ENCODE data around the gene ZNF124. TPM values are rescaled to one million over a fixed set of nuclear protein-coding genes. Genes with fewer than 3 reads are reported as not detected.
"Not testable (repeated sequence)": the region's sequence is repeated elsewhere in the genome, so short reads cannot be mapped to it uniquely, and the experiment has no call there.

ZNF124 gene
- total RNA-seq, 2 donors from 2014 or later, result 12.9 to 13.0 TPM

DNA sequence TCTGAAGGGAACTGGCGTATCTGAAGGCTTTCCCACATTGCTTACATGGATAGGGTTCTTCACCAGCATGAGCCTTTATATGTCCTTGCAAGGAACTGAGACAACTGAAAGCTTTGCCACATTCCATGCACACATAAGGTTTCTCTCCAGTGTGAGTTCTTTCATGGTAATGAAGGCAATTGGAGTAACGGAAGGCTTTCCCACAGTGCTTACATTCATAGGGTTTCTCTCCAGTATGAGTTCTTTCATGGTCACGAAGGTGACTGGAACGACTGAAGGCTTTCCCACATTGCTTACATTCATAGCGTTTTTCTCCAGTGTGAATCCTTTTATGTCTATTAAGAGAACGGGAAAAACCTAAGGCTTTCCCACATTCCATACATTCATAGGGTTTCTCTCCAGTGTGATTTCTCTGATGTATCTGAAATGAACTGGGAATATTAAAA, 15.0 kb downstream of the ZNF124 start:
- no peak for DNase-seq
- peaks cover 15 to 21% of the 10 kb centered on the region in 2 donors for H3K9me3 Mint-ChIP-seq

DNA sequence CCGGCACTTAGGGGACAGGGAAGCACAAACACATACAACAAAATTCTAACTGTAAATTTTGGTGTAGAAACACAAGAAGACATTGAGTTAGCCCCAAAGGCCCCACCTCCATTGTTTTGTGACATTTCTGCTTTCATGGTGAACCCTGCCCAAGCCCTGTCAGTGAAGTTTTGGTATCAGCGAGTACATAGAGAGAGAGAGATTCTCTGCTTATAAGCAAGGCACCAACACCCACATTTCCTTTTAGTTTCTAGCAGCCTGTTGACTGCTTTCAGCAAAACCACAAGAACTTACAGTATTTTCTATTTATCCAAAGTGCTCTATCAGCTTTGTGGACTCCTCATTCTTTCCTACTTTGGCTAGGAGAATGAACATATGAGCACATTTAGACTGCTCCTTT, 24.0 kb downstream of the ZNF124 start:
- Mint-ChIP-seq H3K27me3 (ENCODE audit: low read depth) (no peaks in the 10 kb centered on the region), H3K4me1 (ENCODE audit: low read depth) (no peaks in the 10 kb centered on the region), H3K4me3 (no peak overlapping the region), H3K9me3 (peaks cover 15 to 26% of the 10 kb centered on the region in 2 donors), H3K36me3 (ENCODE audit: insufficient read depth in 2 of 2) (peaks cover 36 to 60% of the 10 kb centered on the region in 2 donors), H3K27ac (no peak overlapping the region)
- ATAC-seq (replicated peaks in 1 of 2), result peak in 1 of 2 donors; percentile 37
- no peak for DNase-seq

More for the DNA sequence above, 15.0 kb downstream of the ZNF124 start:
- Mint-ChIP-seq H3K4me1 (ENCODE audit: low read depth) (no peaks in the 10 kb centered on the region), H3K36me3 (ENCODE audit: insufficient read depth in 2 of 2) (peaks cover 41 to 83% of the 10 kb centered on the region in 2 donors), H3K27me3 (ENCODE audit: low read depth) (no peaks in the 10 kb centered on the region), H3K4me3 (no peak overlapping the region), H3K27ac (no peak overlapping the region)
- ATAC-seq (replicated peaks in 1 of 2), result no peak

DNA sequence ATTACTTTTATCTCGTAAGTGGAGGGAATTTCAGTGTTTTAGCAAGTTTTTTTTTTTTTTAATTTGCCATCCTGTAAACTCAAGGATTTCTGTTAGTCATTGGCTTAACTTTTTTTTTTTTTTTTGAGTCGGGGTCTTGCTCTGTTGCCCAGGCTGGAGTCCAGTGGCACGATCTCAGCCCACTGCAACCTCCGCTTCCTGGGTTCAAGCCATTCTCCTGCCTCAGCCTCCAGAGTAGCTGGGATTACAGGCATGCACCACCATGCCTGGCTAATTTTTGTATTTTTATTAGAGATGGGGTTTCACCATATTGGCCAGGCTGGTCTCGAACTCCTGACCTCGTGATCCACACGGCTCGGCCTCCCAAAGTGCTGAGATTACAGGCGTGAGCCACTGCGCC, 24.7 kb downstream of the ZNF124 start:
- not testable (repeated sequence) for H3K27ac Mint-ChIP-seq

DNA sequence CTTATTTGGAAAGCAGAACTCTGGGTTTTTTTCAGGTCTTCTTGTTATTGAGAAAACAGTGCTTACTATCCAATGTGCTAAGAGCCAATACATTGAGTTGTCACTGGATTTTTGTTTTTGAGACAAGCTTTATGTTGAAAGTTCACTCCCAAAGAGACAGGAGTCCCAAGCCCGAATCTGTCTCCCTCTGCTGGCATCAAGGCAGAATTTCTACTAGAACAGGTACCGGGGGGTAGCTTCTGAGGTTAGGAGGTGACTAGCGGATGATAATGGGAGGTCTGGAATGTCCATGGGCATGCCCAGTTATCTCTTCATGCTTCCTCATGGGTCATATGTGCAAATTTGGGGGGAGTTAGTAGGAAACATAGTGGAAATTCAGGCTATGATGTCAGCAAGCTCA, 25.1 kb downstream of the ZNF124 start:
- Mint-ChIP-seq H3K27me3 (ENCODE audit: low read depth) (no peaks in the 10 kb centered on the region), H3K4me1 (ENCODE audit: low read depth) (no peaks in the 10 kb centered on the region), H3K4me3 (no peak overlapping the region), H3K36me3 (ENCODE audit: insufficient read depth in 2 of 2) (peaks cover 36 to 58% of the 10 kb centered on the region in 2 donors), H3K27ac (no peak overlapping the region), H3K9me3 (peaks cover 15 to 26% of the 10 kb centered on the region in 2 donors)
- ATAC-seq (replicated peaks in 1 of 2), result no peak
- DNase-seq, result no peak

More for the DNA sequence above, 24.7 kb downstream of the ZNF124 start:
- not testable (repeated sequence) for H3K4me1 Mint-ChIP-seq (ENCODE audit: low read depth); DNase-seq; H3K27me3 Mint-ChIP-seq (ENCODE audit: low read depth); ATAC-seq (replicated peaks in 1 of 2); H3K4me3 Mint-ChIP-seq
- peaks cover 36 to 59% of the 10 kb centered on the region in 2 donors for H3K36me3 Mint-ChIP-seq (ENCODE audit: insufficient read depth in 2 of 2)
- H3K9me3 Mint-ChIP-seq, result peaks cover 15 to 26% of the 10 kb centered on the region in 2 donors

DNA sequence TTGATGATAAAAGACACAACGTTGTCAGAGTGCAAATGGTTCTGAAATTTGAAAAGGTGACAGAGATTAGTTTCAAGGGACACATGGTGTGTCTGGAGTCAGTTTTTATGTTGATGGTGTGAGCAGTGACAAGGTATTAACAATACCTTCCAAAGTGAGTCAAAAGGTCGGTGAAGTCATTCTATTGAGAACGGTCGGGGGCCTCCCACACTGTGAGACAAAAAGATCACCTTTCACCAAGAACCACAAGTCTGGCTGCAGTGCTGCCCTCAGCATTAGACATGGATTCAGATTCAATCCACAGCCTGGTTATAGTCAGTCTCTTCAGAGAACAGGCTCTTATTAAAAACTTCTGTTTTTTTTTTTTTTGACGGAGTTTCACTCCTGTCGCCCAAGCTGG, 26.5 kb downstream of the ZNF124 start:
- ATAC-seq (replicated peaks in 1 of 2) (no peak), DNase-seq (no peak)
- Mint-ChIP-seq H3K4me1 (ENCODE audit: low read depth) (no peaks in the 10 kb centered on the region), H3K27me3 (ENCODE audit: low read depth) (no peaks in the 10 kb centered on the region), H3K36me3 (ENCODE audit: insufficient read depth in 2 of 2) (peaks cover 38 to 60% of the 10 kb centered on the region in 2 donors), H3K4me3 (no peak overlapping the region), H3K27ac (no peak overlapping the region), H3K9me3 (peaks cover 20 to 29% of the 10 kb centered on the region in 2 donors)

DNA sequence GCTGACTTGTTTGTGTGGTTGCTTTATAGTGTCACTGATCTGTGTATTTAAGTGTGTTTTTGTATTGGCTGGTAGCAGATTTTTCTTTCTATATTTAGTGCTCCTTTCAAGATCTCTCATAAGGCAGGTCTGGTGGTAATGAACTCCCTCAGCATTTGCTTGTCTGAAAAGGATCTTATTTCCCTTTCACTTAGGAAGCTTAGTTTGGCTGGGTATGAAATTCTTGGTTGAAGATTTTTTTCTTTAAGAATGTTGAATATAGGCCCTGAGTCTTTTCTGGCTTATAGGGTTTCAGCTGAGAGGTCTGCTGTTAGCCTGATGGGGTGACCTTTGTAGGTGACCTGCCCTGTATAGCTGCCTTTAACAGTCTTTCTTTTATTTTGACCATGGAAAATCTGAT, 32.3 kb downstream of the ZNF124 start:
- Mint-ChIP-seq H3K36me3 (ENCODE audit: insufficient read depth in 2 of 2) (peaks cover 50 to 61% of the 10 kb centered on the region in 2 donors), H3K9me3 (peaks cover 34 to 45% of the 10 kb centered on the region in 2 donors)
- not testable (repeated sequence) for H3K4me3 Mint-ChIP-seq; ATAC-seq (replicated peaks in 1 of 2); DNase-seq; H3K4me1 Mint-ChIP-seq (ENCODE audit: low read depth); H3K27me3 Mint-ChIP-seq (ENCODE audit: low read depth); H3K27ac Mint-ChIP-seq

DNA sequence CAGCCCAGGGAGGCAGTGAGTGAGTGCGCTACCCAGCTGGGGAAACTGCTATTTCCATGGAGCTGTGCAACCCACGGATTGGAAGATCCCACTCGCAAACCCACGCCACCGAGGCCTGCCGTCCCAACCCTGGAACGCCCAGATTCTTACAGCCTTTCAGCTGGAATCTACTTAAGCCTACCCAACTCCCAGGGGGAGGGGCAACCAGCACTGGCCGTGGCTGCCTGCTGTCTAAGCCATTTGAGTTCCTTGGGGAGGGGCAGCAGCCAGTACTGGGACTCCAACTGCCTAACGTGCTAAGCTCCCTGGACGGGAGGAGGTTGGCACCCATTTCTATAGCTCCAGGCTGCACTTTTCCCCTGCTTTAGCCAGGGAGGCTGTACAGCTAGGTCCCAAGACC, 40.6 kb downstream of the ZNF124 start:
- H3K9me3 Mint-ChIP-seq, result peaks cover 17 to 30% of the 10 kb centered on the region in 2 donors
- H3K27me3 Mint-ChIP-seq (ENCODE audit: low read depth), result no peaks in the 10 kb centered on the region
- H3K27ac Mint-ChIP-seq, result no peak overlapping the region
- peaks cover 36 to 49% of the 10 kb centered on the region in 2 donors for H3K36me3 Mint-ChIP-seq (ENCODE audit: insufficient read depth in 2 of 2)
- DNase-seq (no peak), ATAC-seq (replicated peaks in 1 of 2) (no peak)
- H3K4me3 Mint-ChIP-seq, result no peak overlapping the region
- H3K4me1 Mint-ChIP-seq (ENCODE audit: low read depth), result peaks cover 7% of the 10 kb centered on the region

DNA sequence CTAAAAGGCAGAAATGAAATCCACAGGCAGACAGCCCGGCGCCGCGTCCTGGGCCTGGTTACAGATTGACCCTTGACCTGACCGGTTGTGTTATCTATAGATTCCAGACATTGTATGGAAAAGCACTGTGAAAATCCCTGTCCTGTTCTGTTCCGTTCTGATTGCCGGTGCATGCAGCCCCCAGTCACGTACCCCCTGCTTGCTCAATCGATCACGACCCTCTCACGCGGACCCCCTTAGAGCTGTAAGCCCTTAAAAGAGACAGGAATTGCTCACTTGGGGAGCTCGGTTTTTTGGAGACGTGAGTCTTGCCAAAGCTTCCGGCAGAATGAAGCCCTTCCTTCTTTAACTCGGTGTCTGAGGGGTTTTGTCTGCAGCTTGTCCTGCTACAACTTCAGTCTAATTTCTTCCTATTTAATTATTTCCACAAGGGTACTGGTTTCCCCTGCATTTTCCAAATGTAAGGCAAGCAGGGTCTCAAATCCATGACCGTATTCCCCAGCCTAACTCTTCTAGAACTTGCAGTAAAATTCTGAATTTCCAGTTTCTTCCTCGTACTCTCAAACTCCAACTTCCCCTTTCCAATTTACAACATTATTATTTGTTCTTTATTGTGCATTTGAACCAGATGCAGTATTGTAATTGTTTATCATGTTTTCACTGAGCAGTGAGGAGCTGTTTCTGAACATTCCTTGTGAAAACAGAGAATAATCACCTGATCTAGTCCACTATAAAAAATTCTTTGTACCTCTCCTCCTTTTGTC, 44.1 kb downstream of the ZNF124 start:
- Mint-ChIP-seq H3K4me3 (peak overlapping the region; percentile 83 to 89), H3K36me3 (ENCODE audit: insufficient read depth in 2 of 2) (peaks cover 14 to 28% of the 10 kb centered on the region in 2 donors)
- not testable (repeated sequence) for H3K9me3 Mint-ChIP-seq; H3K27ac Mint-ChIP-seq; H3K4me1 Mint-ChIP-seq (ENCODE audit: low read depth); ATAC-seq (replicated peaks in 1 of 2); DNase-seq; H3K27me3 Mint-ChIP-seq (ENCODE audit: low read depth)

DNA sequence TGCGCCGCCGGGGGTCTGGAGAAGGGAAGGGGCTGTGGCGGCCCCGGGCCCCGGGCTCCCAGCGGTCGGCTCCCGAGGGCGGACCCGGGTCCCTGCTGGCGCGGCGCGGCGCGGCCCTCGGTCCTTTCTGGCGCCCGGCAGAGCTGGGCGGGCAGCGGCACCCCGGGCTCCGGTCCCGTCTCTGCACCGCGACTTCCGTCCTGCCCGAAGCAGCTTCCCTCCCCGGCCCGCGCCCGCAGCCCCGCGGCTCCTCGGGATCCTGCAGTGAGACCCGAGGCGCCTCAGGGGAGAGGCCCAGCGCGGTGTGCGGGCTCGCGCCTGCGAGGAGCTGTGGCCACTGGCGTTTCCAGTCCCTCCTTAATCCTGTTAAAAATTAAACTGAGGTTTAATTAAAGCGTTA, 45.2 kb downstream of the ZNF124 start:
- ATAC-seq (replicated peaks in 1 of 2), result peak; percentile 72 to 80
- H3K4me1 Mint-ChIP-seq (ENCODE audit: low read depth); H3K27me3 Mint-ChIP-seq (ENCODE audit: low read depth); DNase-seq; H3K9me3 Mint-ChIP-seq; H3K27ac Mint-ChIP-seq; H3K4me3 Mint-ChIP-seq: not testable (repeated sequence)
- H3K36me3 Mint-ChIP-seq (ENCODE audit: insufficient read depth in 2 of 2), result peaks cover 7 to 19% of the 10 kb centered on the region in 2 donors

DNA sequence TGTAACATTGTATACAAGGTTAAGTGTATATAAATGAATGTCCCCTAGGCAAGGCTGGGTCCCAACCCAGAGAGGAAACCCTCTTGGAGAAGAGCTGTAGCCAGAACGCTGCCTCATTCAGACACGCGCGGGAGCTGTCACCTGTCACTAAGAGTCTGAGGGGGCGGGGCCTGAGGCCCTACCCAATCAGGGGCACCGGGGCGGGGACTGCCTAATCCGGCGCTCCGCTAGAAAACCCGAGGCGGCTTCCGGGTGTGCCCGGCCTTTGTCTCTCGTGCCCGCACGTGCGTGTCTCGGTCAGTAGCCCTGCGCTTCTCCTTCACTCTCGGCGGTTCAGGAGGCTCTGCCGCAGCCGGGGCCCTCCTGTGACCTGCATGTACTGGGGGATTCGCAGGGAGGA, 45.7 kb downstream of the ZNF124 start:
- H3K27ac Mint-ChIP-seq; H3K4me1 Mint-ChIP-seq (ENCODE audit: low read depth); H3K27me3 Mint-ChIP-seq (ENCODE audit: low read depth); H3K9me3 Mint-ChIP-seq; DNase-seq; H3K4me3 Mint-ChIP-seq: not testable (repeated sequence)
- ATAC-seq (replicated peaks in 1 of 2), result peak; percentile 99
- H3K36me3 Mint-ChIP-seq (ENCODE audit: insufficient read depth in 2 of 2), result peaks cover 7 to 19% of the 10 kb centered on the region in 2 donors

DNA sequence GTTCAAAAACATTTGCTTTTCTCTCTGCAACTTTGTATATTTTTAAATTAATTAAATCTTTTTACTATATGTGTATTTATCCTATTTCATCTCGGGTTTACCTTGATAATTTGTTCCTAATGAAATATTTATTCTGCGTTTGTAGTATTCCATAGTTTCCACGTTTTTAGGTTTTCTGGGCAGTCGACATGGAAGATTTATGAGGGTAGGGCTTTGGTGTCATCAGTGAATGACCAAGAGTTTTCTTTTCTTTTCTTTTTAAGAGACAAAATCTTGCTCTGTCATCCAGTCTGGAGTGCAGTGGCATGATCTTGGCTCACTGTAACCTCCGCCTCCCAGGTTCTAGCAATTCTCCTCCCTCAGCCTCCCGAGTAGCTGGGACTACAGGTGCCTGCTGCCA, 50.4 kb downstream of the ZNF124 start:
- DNase-seq (no peak), ATAC-seq (replicated peaks in 1 of 2) (no peak)
- Mint-ChIP-seq H3K27me3 (ENCODE audit: low read depth) (no peaks in the 10 kb centered on the region), H3K4me3 (no peak overlapping the region), H3K27ac (no peak overlapping the region), H3K4me1 (ENCODE audit: low read depth) (no peaks in the 10 kb centered on the region), H3K9me3 (no peaks in the 10 kb centered on the region), H3K36me3 (ENCODE audit: insufficient read depth in 2 of 2) (peaks cover 0 to 4% of the 10 kb centered on the region in 2 donors)

DNA sequence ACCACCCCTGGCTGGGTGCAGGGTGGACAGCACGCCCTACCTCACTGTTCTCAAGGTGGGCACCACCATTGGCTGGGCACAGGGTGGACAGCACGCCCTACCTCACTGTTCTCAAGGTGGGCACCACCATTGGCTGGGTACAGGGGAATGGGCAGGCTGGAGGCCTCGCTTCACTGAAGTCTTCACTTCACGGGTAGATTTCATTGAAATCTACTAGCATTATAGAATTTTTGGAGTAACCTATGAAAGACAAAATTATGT, 51.5 kb downstream of the ZNF124 start:
- not testable (repeated sequence) for H3K36me3 Mint-ChIP-seq (ENCODE audit: insufficient read depth in 2 of 2); H3K9me3 Mint-ChIP-seq

DNA sequence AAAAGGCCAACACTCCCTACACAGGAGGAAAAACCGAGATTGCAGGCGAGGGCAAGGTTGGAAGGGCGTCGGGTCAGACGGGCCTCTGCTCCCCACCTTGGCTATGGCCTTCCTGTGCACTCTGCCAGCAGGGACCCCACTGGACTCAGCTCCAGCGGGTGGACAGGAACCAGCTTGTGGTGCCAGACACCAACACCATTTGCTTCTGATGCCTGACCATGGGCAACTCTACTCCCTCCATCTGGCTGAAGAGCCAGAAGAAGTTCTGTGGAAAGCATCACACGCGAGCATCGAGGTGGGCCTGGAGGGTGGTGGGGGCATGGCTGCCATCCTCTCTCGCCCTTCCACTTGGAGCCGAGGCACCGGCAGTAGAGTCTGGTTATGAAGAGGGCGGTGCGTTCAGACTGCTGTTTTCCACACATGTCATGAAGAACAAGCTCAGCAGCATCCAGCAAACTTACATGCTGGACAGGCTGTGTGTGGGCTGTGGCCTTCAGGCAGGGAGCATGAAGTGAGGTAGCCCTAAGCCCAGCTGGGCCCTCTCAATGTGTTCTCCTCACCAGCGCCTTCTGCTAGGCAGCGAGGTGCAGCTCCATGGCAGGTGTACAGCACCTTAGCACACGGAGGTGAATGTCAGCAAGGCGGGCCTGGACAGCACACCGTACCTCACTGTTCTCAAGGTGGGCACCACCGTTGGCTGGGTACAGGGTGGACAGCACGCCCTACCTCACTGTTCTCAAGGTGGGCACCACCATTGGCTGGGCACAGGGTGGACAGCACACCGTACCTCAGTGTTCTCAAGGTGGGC, 52.0 kb downstream of the ZNF124 start:
- no peaks in the 10 kb centered on the region for H3K27me3 Mint-ChIP-seq (ENCODE audit: low read depth)
- ATAC-seq (replicated peaks in 1 of 2), result peak; percentile 22 to 31
- H3K9me3 Mint-ChIP-seq, result no peaks in the 10 kb centered on the region
- H3K4me1 Mint-ChIP-seq (ENCODE audit: low read depth), result peaks cover 4% of the 10 kb centered on the region
- peaks cover 0 to 5% of the 10 kb centered on the region in 2 donors for H3K36me3 Mint-ChIP-seq (ENCODE audit: insufficient read depth in 2 of 2)
- DNase-seq, result no peak
- H3K27ac Mint-ChIP-seq, result no peak overlapping the region
- H3K4me3 Mint-ChIP-seq, result no peak overlapping the region

More for the DNA sequence above, 51.5 kb downstream of the ZNF124 start:
- ATAC-seq (replicated peaks in 1 of 2); H3K27me3 Mint-ChIP-seq (ENCODE audit: low read depth); H3K4me1 Mint-ChIP-seq (ENCODE audit: low read depth); H3K4me3 Mint-ChIP-seq; H3K27ac Mint-ChIP-seq; DNase-seq: not testable (repeated sequence)
